MM.1S (cell line): ENCODE results near the gene KRTAP10-2.

ENCODE experiments used
- DNase-seq: peaks from one replicate; pipeline ENCODE4 v3.0.0-alpha.2; 2015
- H2AFZ ChIP-seq: fragments of 300-600 bp; sonication (generic); 2 replicates; pipeline ENCODE4 v1.6.0; 2016; ENCODE audit warnings: antibody characterized with exemption, low read length
- H3F3A ChIP-seq: fragments of 300-600 bp; sonication (generic); 2 replicates; pipeline ENCODE4 v1.6.1; 2016; ENCODE audit warnings: mild to moderate bottlenecking, antibody characterized with exemption, low read length, moderate library complexity, mixed read lengths; ENCODE audit not compliant: insufficient read depth
- H3K27ac ChIP-seq: fragments of 300-600 bp; sonication (generic); 2 replicates; pipeline ENCODE4 v1.5.1; 2016; ENCODE audit warnings: mild to moderate bottlenecking, low read length
- H3K27me3 ChIP-seq: fragments of 300-600 bp; sonication (generic); replicated peaks from 2 replicates; pipeline ENCODE4 v1.6.0; 2016; ENCODE audit warnings: low read length; ENCODE audit not compliant: insufficient read depth
- H3K36me3 ChIP-seq: fragments of 300-600 bp; sonication (generic); replicated peaks from 2 replicates; pipeline ENCODE4 v1.6.1; 2016; ENCODE audit warnings: mild to moderate bottlenecking, low read length, mixed read lengths; ENCODE audit not compliant: insufficient read depth
- H3K4me1 ChIP-seq: fragments of 300-600 bp; sonication (generic); 2 replicates; pipeline ENCODE4 v1.6.1; 2016; ENCODE audit warnings: low read length, mixed read lengths
- H3K4me2 ChIP-seq: fragments of 300-600 bp; sonication (generic); 2 replicates; pipeline ENCODE4 v1.6.0; 2016; ENCODE audit warnings: low read depth, low read length
- H3K4me3 ChIP-seq: fragments of 300-600 bp; sonication (generic); 2 replicates; pipeline ENCODE4 v1.5.1; 2016; ENCODE audit warnings: low read length, mixed read lengths
- H3K79me2 ChIP-seq: fragments of 300-600 bp; sonication (generic); 2 replicates; pipeline ENCODE4 v1.6.1; 2016; ENCODE audit warnings: mixed run types, low read length, mixed read lengths
- H3K9ac ChIP-seq: fragments of 300-600 bp; sonication (generic); 2 replicates; pipeline ENCODE4 v1.6.1; 2016; ENCODE audit warnings: low read length, mixed read lengths
- H3K9me2 ChIP-seq: fragments of 300-600 bp; sonication (generic); replicated peaks from 2 replicates; pipeline ENCODE4 v1.6.1; 2016; ENCODE audit warnings: mild to moderate bottlenecking, low read length, mixed read lengths; ENCODE audit not compliant: insufficient read depth
- H3K9me3 ChIP-seq: fragments of 300-600 bp; sonication (generic); replicated peaks from 2 replicates; pipeline ENCODE4 v1.6.1; 2016; ENCODE audit warnings: mild to moderate bottlenecking, low read length, mixed read lengths; ENCODE audit not compliant: insufficient read depth
- H4K20me1 ChIP-seq: fragments of 300-600 bp; sonication (generic); 2 replicates; pipeline ENCODE4 v1.6.1; 2016; ENCODE audit warnings: mild to moderate bottlenecking, low read length, moderate library complexity, mixed read lengths; ENCODE audit not compliant: insufficient read depth
- CTCF ChIP-seq: fragments of 300-600 bp; sonication (generic); IDR thresholded peaks from 2 replicates; pipeline ENCODE4 v1.5.1; 2016; ENCODE audit warnings: antibody characterized with exemption, low read length, mixed read lengths
- EZH2 ChIP-seq: fragments of 300-600 bp; sonication (generic); optimal IDR thresholded peaks from 2 replicates; pipeline ENCODE3; 2017; ENCODE audit warnings: low read depth, mild to moderate bottlenecking, antibody characterized with exemption, low read length, mixed read lengths
- EZH2phosphoT487 ChIP-seq: fragments of 300-600 bp; sonication (generic); IDR thresholded peaks from 2 replicates; pipeline ENCODE4 v1.6.1; 2018; ENCODE audit warnings: antibody characterized with exemption, low read length

KRTAP10-2 gene

GRCh38 chr21:44510109-44510507, 41.2 kb downstream of the KRTAP10-2 start:
- Histone ChIP-seq H3K4me1 (no peaks in the 10 kb centered on the region; the same call in 1 of the 2 replicates), H3K36me3 (no peaks in the 10 kb centered on the region), H4K20me1 (no peaks in the 10 kb centered on the region), H3K9ac (no peak overlapping the region; the same call in 1 of the 2 replicates), H3K9me3 (no peaks in the 10 kb centered on the region), H3K4me2 (peak overlapping the region; percentile 56), H3K9me2 (no peaks in the 10 kb centered on the region), H3K27me3 (peaks cover 95% of the 10 kb centered on the region), H3K79me2 (no peaks in the 10 kb centered on the region), H3K4me3 (peak overlapping the region; percentile 25; the same call in 1 of the 2 replicates), H2AFZ (peak overlapping the region; percentile 36), H3K27ac (no peak overlapping the region), H3F3A (no peaks in the 10 kb centered on the region)
- TF ChIP-seq EZH2: no peak
- TF ChIP-seq EZH2phosphoT487: no peak
- TF ChIP-seq CTCF: no peak
- no peak for DNase-seq

- no peaks in the 10 kb centered on the region; the same call in 1 of the 2 replicates for H3K4me1 ChIP-seq
- no peaks in the 10 kb centered on the region for H3K9me3 ChIP-seq
- H2AFZ ChIP-seq: no peak overlapping the region
- peak; percentile 47 for DNase-seq
- H3K9ac ChIP-seq: no peak overlapping the region
- no peak overlapping the region for H3K4me2 ChIP-seq
- H3K36me3 ChIP-seq: no peaks in the 10 kb centered on the region
- H3K27ac ChIP-seq: no peak overlapping the region
- H3K9me2 ChIP-seq: no peaks in the 10 kb centered on the region
- no peak overlapping the region for H3K4me3 ChIP-seq
- H3K27me3 ChIP-seq: peaks cover 95% of the 10 kb centered on the region
- H4K20me1 ChIP-seq: no peaks in the 10 kb centered on the region
- H3K79me2 ChIP-seq: no peaks in the 10 kb centered on the region
- H3F3A ChIP-seq: no peaks in the 10 kb centered on the region
- peak; percentile 61 for TF ChIP-seq CTCF
- TF ChIP-seq EZH2phosphoT487: no peak
These were observed 41.8 kb downstream of the KRTAP10-2 start for GRCh38 chr21:44509539-44509938.

- H3K9ac ChIP-seq: no peak overlapping the region
- TF ChIP-seq EZH2phosphoT487 (no peak), CTCF (no peak), EZH2 (no peak)
- H3K9me3 ChIP-seq: no peaks in the 10 kb centered on the region
- H3K9me2 ChIP-seq: no peaks in the 10 kb centered on the region
- H4K20me1 ChIP-seq: no peaks in the 10 kb centered on the region
- no peaks in the 10 kb centered on the region; the same call in 1 of the 2 replicates for H3K4me1 ChIP-seq
- H3K4me2 ChIP-seq: no peak overlapping the region
- no peak overlapping the region for H3K4me3 ChIP-seq
- no peaks in the 10 kb centered on the region for H3F3A ChIP-seq
- no peak overlapping the region for H3K27ac ChIP-seq
- H3K27me3 ChIP-seq: peaks cover 95% of the 10 kb centered on the region
- H3K79me2 ChIP-seq: no peaks in the 10 kb centered on the region
- no peak overlapping the region for H2AFZ ChIP-seq
- H3K36me3 ChIP-seq: no peaks in the 10 kb centered on the region
- no peak for DNase-seq
These were observed 42.4 kb downstream of the KRTAP10-2 start for GRCh38 chr21:44508711-44509445.
